Superior temporal gyrus (tissue), 1 donor: ENCODE results near the gene ENG.

Experiments used
- DNase-seq: peaks from one replicate; pipeline ENCODE4 v3.0.0-alpha.2; 2016; ENCODE audit errors: extremely low spot score

The ENG gene

GRCh38 chr9:127776924-127777289 is 77.6 kb downstream of the ENG start:
- no peak for DNase-seq

- DNase-seq: no peak
These were observed 78.1 kb downstream of the ENG start for GRCh38 chr9:127776195-127776923.

- no peak for DNase-seq
These were observed 80.5 kb downstream of the ENG start for GRCh38 chr9:127773981-127774380.

- no peak for DNase-seq
These were observed 81.2 kb downstream of the ENG start for GRCh38 chr9:127773272-127773671.

- DNase-seq: no peak
These were observed 81.9 kb downstream of the ENG start for GRCh38 chr9:127772603-127773002.

GRCh38 chr9:127771570-127772189 is 82.8 kb downstream of the ENG start:
- DNase-seq: no peak

- DNase-seq: peak; percentile 77
These were observed 83.4 kb downstream of the ENG start for GRCh38 chr9:127770905-127771569.

GRCh38 chr9:127770583-127770904 is 83.9 kb downstream of the ENG start:
- DNase-seq: no peak

GRCh38 chr9:127769929-127770582 is 84.4 kb downstream of the ENG start:
- no peak for DNase-seq

GRCh38 chr9:127769101-127769500 is 85.4 kb downstream of the ENG start:
- no peak for DNase-seq

GRCh38 chr9:127768698-127769097 is 85.8 kb downstream of the ENG start:
- DNase-seq: no peak

GRCh38 chr9:127767909-127768331 is 86.5 kb downstream of the ENG start:
- no peak for DNase-seq

- DNase-seq: no peak
These were observed 87.0 kb downstream of the ENG start for GRCh38 chr9:127767410-127767809.

GRCh38 chr9:127765418-127765817 is 89.0 kb downstream of the ENG start:
- DNase-seq: no peak
